H1 (cell line): Measurements from ENCODE around the gene RNF146. TPM values are rescaled to one million over a fixed set of nuclear protein-coding genes. Genes with fewer than 3 reads are reported as not detected.
A peak's percentile ranks its signal among the peaks of the same experiment; 100 is the strongest.

Source experiments
- CTCF ChIA-PET: fragments of 300-600 bp; sonication (Branson Sonifier 250); formaldehyde crosslinking; loops from one replicate; lab custom pipeline; 2021; ENCODE audit not compliant: partially characterized antibody; lab: Charles Lee
- POLR2A ChIA-PET: fragments of 300-600 bp; sonication (Branson Sonifier 250); formaldehyde crosslinking; loops from one replicate; lab custom pipeline; 2021; ENCODE audit warnings: inconsistent platforms; ENCODE audit not compliant: partially characterized antibody; lab: Charles Lee
- DNase-seq, 2 experiments: peaks; one replicate each; pipeline versions ENCODE4 v3.0.0 to v3.0.0-alpha.2; 2010 to 2022; ENCODE audit warnings: low spot score in 2 of 2, low read depth in 1 of 2, mixed read lengths in 1 of 2
- FAIRE-seq: peaks from 2 replicates; lab custom pipeline; 2011; peaks lifted over from hg19 to GRCh38; lab: Jason Lieb, UNC
- H2AFZ ChIP-seq: 2 replicates; pipeline ENCODE4 v1.8.1; 2012; ENCODE audit warnings: low read length, inconsistent platforms
- H2AK5ac ChIP-seq: 2 replicates; pipeline ENCODE4 v1.6.1; 2013; ENCODE audit warnings: low read depth, low read length
- H2BK120ac ChIP-seq: replicated peaks from 2 replicates; pipeline ENCODE3; 2013; ENCODE audit warnings: low read depth, low read length, inconsistent platforms
- H2BK12ac ChIP-seq: 2 replicates; pipeline ENCODE4 v1.6.1; 2013; ENCODE audit warnings: low read depth, low read length
- H2BK15ac ChIP-seq: 2 replicates; pipeline ENCODE4 v1.6.1; 2013; ENCODE audit warnings: low read length
- H2BK20ac ChIP-seq: 2 replicates; pipeline ENCODE4 v1.6.1; 2013; ENCODE audit warnings: low read length
- H2BK5ac ChIP-seq: 2 replicates; pipeline ENCODE4 v1.6.1; 2013; ENCODE audit warnings: low read depth, low read length
- H3K14ac ChIP-seq: 2 replicates; pipeline ENCODE4 v1.6.1; 2013; ENCODE audit warnings: inconsistent platforms; ENCODE audit not compliant: insufficient read length
- H3K18ac ChIP-seq: 2 replicates; pipeline ENCODE4 v1.6.1; 2013; ENCODE audit warnings: low read length; ENCODE audit errors: extremely low read depth
- H3K23ac ChIP-seq: 2 replicates; pipeline ENCODE4 v1.6.1; 2013; ENCODE audit warnings: inconsistent platforms; ENCODE audit not compliant: insufficient read length
- H3K23me2 ChIP-seq: 2 replicates; pipeline ENCODE4 v1.6.1; 2013; ENCODE audit warnings: low read depth, low read length
- H3K27ac ChIP-seq: 2 replicates; pipeline ENCODE4 v1.6.1; 2011; ENCODE audit warnings: low read depth, low read length, inconsistent platforms
- H3K27me3 ChIP-seq, 4 experiments: replicated peaks in 1 of 4; 1 replicate in 1 of 4; 2 replicates in 3 of 4; pipeline versions ENCODE4 v1.6.1 to v1.8.1; 2011 to 2013; ENCODE audit warnings: low read length in 3 of 4, mild to moderate bottlenecking in 3 of 4, inconsistent platforms in 2 of 4, mixed read lengths in 2 of 4, moderate library complexity in 1 of 4; ENCODE audit not compliant: control insufficient read depth in 3 of 4, insufficient read depth in 3 of 4; ENCODE audit errors: extremely low read depth in 1 of 4
- H3K36me3 ChIP-seq, 4 experiments: 2 replicates each; pipeline versions ENCODE4 v1.6.1 to v1.8.1; 2011 to 2013; ENCODE audit warnings: mild to moderate bottlenecking in 4 of 4, low read length in 3 of 4, moderate library complexity in 2 of 4, control low read depth in 1 of 4, inconsistent platforms in 1 of 4; ENCODE audit not compliant: insufficient read depth in 4 of 4, control insufficient read depth in 2 of 4
- H3K4ac ChIP-seq: replicated peaks from 2 replicates; pipeline ENCODE3; 2013; ENCODE audit warnings: low read length, low read depth, mixed read lengths, inconsistent platforms; ENCODE audit not compliant: insufficient read length
- H3K4me1 ChIP-seq, 4 experiments: replicated peaks in 1 of 4; 1 replicate in 1 of 4; 2 replicates in 3 of 4; pipeline versions ENCODE4 v1.6.1 to v1.8.1; 2011 to 2013; ENCODE audit warnings: low read length in 3 of 4, inconsistent platforms in 2 of 4, mixed read lengths in 1 of 4; ENCODE audit not compliant: insufficient read depth in 4 of 4, control insufficient read depth in 3 of 4
- H3K4me2 ChIP-seq, 2 experiments: 2 replicates each; pipeline versions ENCODE4 v1.6.1 to v1.8.1; 2011 to 2013; ENCODE audit warnings: low read depth in 2 of 2, low read length in 2 of 2, control low read depth in 1 of 2, inconsistent platforms in 1 of 2, mild to moderate bottlenecking in 1 of 2; ENCODE audit not compliant: insufficient read depth in 1 of 2
- H3K4me3 ChIP-seq, 4 experiments: fragments of 200-600, 300-600 bp in 1 of 4; sonication (generic), shearing (Covaris generic), sonication (Bioruptor Twin) in 1 of 4; 2 replicates each; pipeline versions ENCODE4 v1.5.1 to v1.8.1; 2011 to 2016; ENCODE audit warnings: low read length in 4 of 4, low read depth in 3 of 4, control low read depth in 2 of 4, inconsistent platforms in 2 of 4, mild to moderate bottlenecking in 2 of 4, mixed read lengths in 1 of 4, moderate library complexity in 1 of 4; ENCODE audit not compliant: insufficient read depth in 2 of 4; ENCODE audit errors: extremely low read depth in 1 of 4
- H3K56ac ChIP-seq: replicated peaks from 2 replicates; pipeline ENCODE3; 2013; ENCODE audit warnings: low read depth, mild to moderate bottlenecking, mixed read lengths, low read length, inconsistent platforms; ENCODE audit not compliant: insufficient read length
- H3K79me1 ChIP-seq: 2 replicates; pipeline ENCODE4 v1.6.1; 2013; ENCODE audit warnings: low read depth, low read length, control low read depth
- H3K79me2 ChIP-seq, 2 experiments: 2 replicates each; pipeline versions ENCODE4 v1.6.1 to v1.8.1; 2012 to 2013; ENCODE audit warnings: low read length in 2 of 2, mild to moderate bottlenecking in 2 of 2, inconsistent platforms in 1 of 2; ENCODE audit not compliant: insufficient read depth in 2 of 2, control insufficient read depth in 1 of 2
- H3K9ac ChIP-seq, 4 experiments: replicated peaks in 1 of 4; 1 replicate in 1 of 4; 2 replicates in 3 of 4; pipeline versions ENCODE4 v1.6.1 to v1.8.1; 2011 to 2013; ENCODE audit warnings: low read depth in 3 of 4, low read length in 3 of 4, control low read depth in 2 of 4, mild to moderate bottlenecking in 2 of 4, moderate library complexity in 2 of 4, inconsistent platforms in 1 of 4; ENCODE audit errors: extremely low read depth in 1 of 4
- H3K9me3 ChIP-seq, 2 experiments: 2 replicates each; pipeline versions ENCODE4 v1.6.1 to v1.8.1; 2012 to 2013; ENCODE audit warnings: mild to moderate bottlenecking in 2 of 2, moderate library complexity in 2 of 2, control low read depth in 1 of 2, inconsistent platforms in 1 of 2, low read depth in 1 of 2, low read length in 1 of 2, mixed read lengths in 1 of 2; ENCODE audit not compliant: insufficient read depth in 2 of 2
- H4K20me1 ChIP-seq, 2 experiments: replicated peaks in 1 of 2; 2 replicates each; pipeline versions ENCODE3 to v1.8.1; 2011 to 2013; ENCODE audit warnings: inconsistent platforms in 2 of 2, low read length in 2 of 2, mild to moderate bottlenecking in 1 of 2; ENCODE audit not compliant: insufficient read depth in 2 of 2, control insufficient read depth in 1 of 2
- H4K5ac ChIP-seq: 2 replicates; pipeline ENCODE4 v1.6.1; 2013; ENCODE audit warnings: low read length, low read depth, mixed read lengths, inconsistent platforms; ENCODE audit not compliant: insufficient read length
- H4K8ac ChIP-seq: 2 replicates; pipeline ENCODE4 v1.8.0; 2013; ENCODE audit warnings: mild to moderate bottlenecking, moderate library complexity, low read length, inconsistent platforms; ENCODE audit not compliant: insufficient read depth; ENCODE audit errors: extremely low read depth
- H4K91ac ChIP-seq: replicated peaks from 2 replicates; pipeline ENCODE3; 2013; ENCODE audit warnings: low read length, mixed read lengths, inconsistent platforms; ENCODE audit not compliant: insufficient read length
- RBBP5 ChIP-seq: IDR thresholded peaks from 2 replicates; pipeline ENCODE4 v1.7.1; 2012; ENCODE audit warnings: low read depth, mild to moderate bottlenecking, inconsistent platforms, low read length, moderate library complexity, borderline replicate concordance
- SRF ChIP-seq: IDR thresholded peaks from 2 replicates; pipeline ENCODE4 v1.6.1; 2011; ENCODE audit warnings: mild to moderate bottlenecking, low read depth, low read length, moderate library complexity
- YY1 ChIP-seq: IDR thresholded peaks from 2 replicates; pipeline ENCODE4 v1.6.1; 2011; ENCODE audit warnings: low read depth, mild to moderate bottlenecking, low read length
- polyA plus RNA-seq, 7 experiments: library from polyadenylated mRNA; depleted of rRNA in 3 of 7; stranded (reverse) in 5 of 7; unstranded in 2 of 7; fragments of >200 nt in 5 of 7; fragments of 200-250 nt in 2 of 7; gene quantifications; 1 replicate in 5 of 7; 2 replicates in 1 of 7; 4 replicates in 1 of 7; pipeline versions ENCODE4 v1.2.1 to v1.2.3, GENCODE V29; 2011 to 2013; ENCODE audit warnings: missing spikeins in 2 of 7, mixed read lengths in 2 of 7
- total RNA-seq: library from RNA; stranded (reverse); fragmentation: NEBNext Ultra II Directional; extraction: Animal tissue kit (Norgen Biotek cat#: 25700); gene quantifications from 2 replicates; pipeline ENCODE4 v1.2.1, GENCODE V29; 2021

The RNF146 gene
- total and polyA plus RNA-seq, 2 of the 8 experiments (the other 6 are each of a cell fraction or from before 2014, with no cell fraction given) = 16.1 to 30.8 TPM

DNA sequence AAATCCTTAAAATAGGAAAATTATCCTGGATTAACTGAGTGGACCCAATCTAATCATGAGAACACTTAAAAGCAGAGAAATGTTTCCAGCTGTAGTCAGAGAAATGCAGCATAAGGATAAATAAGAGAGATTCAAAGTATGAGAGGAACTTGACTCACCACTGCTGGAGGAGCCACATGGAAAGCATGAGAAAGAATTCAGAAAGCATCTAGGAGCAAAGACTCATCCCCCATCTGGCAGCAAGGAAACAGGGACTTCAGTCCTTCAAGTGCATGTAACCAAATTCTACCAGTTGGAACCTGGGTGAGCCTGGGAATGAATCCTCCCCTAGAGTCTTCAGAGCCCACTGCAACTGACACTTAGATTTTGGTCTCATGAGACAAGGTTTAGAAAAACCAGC, 33.7 kb downstream of the RNF146 start:
- no peak overlapping the region for H3K56ac ChIP-seq
- H2AK5ac ChIP-seq = no peak overlapping the region
- no peak overlapping the region for H3K9ac ChIP-seq
- H2BK20ac ChIP-seq = no peak overlapping the region
- no peaks in the 10 kb centered on the region for H3K23me2 ChIP-seq
- H4K91ac ChIP-seq = no peak overlapping the region
- no peak overlapping the region for H2BK12ac ChIP-seq
- H3K4ac ChIP-seq = no peak overlapping the region
- no peak overlapping the region for H3K4me2 ChIP-seq
- no peak overlapping the region for H2BK120ac ChIP-seq
- H4K8ac ChIP-seq = peak overlapping the region; percentile 35; the same call in 1 of the 2 replicates
- H3K9me3 ChIP-seq = no peaks in the 10 kb centered on the region
- peak in 1 of 2 experiments; percentile 27 for DNase-seq
- TF ChIP-seq SRF (no peak), RBBP5 (no peak), YY1 (no peak)
- TF ChIP-seq, all 59 proteins: peak for 0
- Histone ChIP-seq H3K27me3 (no peaks in the 10 kb centered on the region), H4K5ac (no peak overlapping the region), H4K20me1 (peaks cover 0 to 3% of the 10 kb centered on the region in 2 experiments), H2BK5ac (no peak overlapping the region), H3K18ac (no peak overlapping the region), H3K4me1 (peaks cover 0 to 4% (median 1%) of the 10 kb centered on the region in 4 experiments; a peak in 3 of 7 replicates), H2AFZ (no peak overlapping the region), H3K79me1 (no peaks in the 10 kb centered on the region), H3K27ac (no peak overlapping the region), H3K4me3 (no peak overlapping the region), H3K79me2 (peaks cover 0 to 4% of the 10 kb centered on the region in 2 experiments; a peak in 1 of 4 replicates), H3K23ac (no peak overlapping the region), H3K36me3 (no peaks in the 10 kb centered on the region; a peak in 2 of 8 replicates), H2BK15ac (no peak overlapping the region), H3K14ac (no peak overlapping the region)
- CTCF ChIA-PET = interaction anchor here (1.0 to 3.5 kb wide), 4 partner anchors 8 to 163 kb away, joined by 3 to 17 read pairs (median 6); partner anchors contain the start of gene KIAA0408
- POLR2A ChIA-PET = interaction anchor here (1.3 to 2.1 kb wide), 3 partner anchors 9 to 34 kb away, joined by 3 to 6 read pairs (median 3); partner anchors contain the start of gene RNF146
- FAIRE-seq = no peak
